ENCODE data around the gene ADAMTSL2.

The ADAMTSL2 gene

DNA sequence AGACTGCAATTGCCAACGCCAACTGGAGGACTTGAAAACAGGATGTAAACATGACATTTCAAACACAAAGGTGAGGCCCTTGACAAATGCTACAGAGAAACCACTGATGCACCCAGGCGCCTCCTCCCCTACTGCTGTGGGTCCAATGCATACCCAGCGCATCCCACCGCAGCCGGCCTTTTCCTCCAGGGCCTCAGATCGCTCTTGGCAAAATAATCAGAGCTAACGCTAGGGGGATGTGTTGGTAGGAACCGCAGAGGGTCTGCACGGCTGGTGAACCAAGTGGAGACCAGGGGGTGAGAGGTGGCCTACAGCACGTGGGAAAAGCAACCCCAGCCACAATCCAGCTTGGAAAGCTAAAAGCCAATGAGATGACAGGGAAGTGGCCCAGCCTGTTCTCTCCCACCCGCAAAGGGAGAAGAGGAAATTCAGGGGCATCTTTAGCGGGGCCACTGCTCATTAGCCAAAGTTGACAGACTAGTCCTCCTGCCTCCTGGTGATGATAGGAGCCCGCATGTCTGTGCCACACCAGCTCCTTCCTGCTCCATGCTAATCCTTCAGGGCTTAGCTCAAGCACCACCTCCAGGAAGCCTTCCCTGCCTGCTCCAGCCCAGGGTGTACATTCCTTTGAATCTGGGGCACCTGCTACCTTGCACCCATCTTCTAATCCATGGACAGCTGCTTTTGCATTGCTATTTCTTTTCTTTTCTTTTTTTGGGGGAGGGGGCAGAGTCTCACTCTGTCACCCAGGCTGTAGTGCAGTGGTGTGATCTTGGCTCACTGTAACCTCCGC, 68.8 kb downstream of the ADAMTSL2 start:
- no peak overlapping the region for H3K27ac ChIP-seq
- TF ChIP-seq, protein P1, sequence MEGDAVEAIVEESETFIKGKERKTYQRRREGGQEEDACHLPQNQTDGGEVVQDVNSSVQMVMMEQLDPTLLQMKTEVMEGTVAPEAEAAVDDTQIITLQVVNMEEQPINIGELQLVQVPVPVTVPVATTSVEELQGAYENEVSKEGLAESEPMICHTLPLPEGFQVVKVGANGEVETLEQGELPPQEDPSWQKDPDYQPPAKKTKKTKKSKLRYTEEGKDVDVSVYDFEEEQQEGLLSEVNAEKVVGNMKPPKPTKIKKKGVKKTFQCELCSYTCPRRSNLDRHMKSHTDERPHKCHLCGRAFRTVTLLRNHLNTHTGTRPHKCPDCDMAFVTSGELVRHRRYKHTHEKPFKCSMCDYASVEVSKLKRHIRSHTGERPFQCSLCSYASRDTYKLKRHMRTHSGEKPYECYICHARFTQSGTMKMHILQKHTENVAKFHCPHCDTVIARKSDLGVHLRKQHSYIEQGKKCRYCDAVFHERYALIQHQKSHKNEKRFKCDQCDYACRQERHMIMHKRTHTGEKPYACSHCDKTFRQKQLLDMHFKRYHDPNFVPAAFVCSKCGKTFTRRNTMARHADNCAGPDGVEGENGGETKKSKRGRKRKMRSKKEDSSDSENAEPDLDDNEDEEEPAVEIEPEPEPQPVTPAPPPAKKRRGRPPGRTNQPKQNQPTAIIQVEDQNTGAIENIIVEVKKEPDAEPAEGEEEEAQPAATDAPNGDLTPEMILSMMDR (conservative IDR thresholded peaks at IDR 0.05): no peak; the same call in 1 of the 2 replicates
- no peak for TF ChIP-seq ZFX (IDR thresholded peaks at IDR 0.05)

DNA sequence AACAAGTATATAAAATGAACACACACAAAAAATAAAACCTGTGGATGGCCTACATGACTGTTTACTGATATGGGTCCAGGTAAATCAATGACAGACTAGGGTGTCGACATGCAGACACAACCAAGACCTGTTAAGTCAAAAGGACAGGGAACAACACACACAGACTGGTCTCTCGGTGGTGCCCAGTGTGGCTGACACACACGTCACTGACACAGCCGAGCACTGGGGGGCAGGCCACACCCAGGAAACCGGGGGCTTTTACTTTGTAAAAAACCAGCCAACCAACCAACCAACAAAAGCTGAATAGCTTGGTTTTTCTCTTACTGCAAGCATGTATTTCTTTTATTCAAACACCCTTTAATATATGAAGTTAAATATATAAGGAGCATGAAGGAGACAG, 69.7 kb downstream of the ADAMTSL2 start:
- no peak overlapping the region for H3K27ac ChIP-seq
- TF ChIP-seq ZFX (IDR thresholded peaks at IDR 0.05): no peak
- TF ChIP-seq, protein P1 (conservative IDR thresholded peaks at IDR 0.05): no peak

DNA sequence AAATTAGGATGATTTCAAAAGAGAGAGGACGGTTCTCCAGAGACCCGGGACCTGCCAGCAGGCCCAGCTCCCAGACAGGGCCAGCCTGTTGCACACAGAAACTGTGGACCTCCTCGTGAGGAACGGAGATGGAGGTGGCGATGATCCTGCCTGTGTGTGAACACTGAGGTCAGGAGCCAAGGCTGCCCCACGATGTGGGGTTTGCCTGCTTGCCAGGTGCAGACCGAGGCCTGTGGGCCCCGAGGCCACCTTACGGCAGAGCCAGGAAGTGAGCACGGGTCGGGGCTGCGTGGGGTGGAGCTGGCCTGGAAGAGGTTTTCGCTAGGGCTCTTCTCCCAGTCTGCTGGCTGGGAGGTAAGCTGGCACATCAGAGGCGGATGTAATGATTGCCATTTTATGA, 70.4 kb downstream of the ADAMTSL2 start:
- TF ChIP-seq, protein P1 (conservative IDR thresholded peaks at IDR 0.05): no peak
- TF ChIP-seq ZFX (IDR thresholded peaks at IDR 0.05): no peak
- H3K27ac ChIP-seq: no peak overlapping the region

DNA sequence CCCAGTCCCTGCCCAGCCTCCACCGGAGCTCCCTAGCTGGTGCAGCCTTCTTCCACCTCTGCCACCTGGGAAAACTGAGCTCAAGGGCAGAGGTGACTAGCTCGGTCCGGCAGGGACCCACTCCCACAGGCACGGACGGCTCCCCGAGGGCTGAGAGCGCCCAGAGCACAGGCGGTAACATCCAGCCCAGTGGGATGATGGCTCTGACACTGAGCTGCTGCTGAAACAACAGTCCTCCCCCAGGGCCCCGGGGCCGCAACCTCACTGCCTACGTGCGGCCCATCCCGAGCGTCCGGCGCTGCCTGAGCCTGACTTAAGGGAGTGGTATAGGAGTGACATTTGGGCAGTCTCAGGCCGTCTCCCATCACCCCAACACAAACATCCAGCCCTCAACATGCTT, 70.9 kb downstream of the ADAMTSL2 start:
- TF ChIP-seq, protein P1 (conservative IDR thresholded peaks at IDR 0.05): no peak
- TF ChIP-seq ZFX (IDR thresholded peaks at IDR 0.05): no peak
- H3K27ac ChIP-seq: no peak overlapping the region

DNA sequence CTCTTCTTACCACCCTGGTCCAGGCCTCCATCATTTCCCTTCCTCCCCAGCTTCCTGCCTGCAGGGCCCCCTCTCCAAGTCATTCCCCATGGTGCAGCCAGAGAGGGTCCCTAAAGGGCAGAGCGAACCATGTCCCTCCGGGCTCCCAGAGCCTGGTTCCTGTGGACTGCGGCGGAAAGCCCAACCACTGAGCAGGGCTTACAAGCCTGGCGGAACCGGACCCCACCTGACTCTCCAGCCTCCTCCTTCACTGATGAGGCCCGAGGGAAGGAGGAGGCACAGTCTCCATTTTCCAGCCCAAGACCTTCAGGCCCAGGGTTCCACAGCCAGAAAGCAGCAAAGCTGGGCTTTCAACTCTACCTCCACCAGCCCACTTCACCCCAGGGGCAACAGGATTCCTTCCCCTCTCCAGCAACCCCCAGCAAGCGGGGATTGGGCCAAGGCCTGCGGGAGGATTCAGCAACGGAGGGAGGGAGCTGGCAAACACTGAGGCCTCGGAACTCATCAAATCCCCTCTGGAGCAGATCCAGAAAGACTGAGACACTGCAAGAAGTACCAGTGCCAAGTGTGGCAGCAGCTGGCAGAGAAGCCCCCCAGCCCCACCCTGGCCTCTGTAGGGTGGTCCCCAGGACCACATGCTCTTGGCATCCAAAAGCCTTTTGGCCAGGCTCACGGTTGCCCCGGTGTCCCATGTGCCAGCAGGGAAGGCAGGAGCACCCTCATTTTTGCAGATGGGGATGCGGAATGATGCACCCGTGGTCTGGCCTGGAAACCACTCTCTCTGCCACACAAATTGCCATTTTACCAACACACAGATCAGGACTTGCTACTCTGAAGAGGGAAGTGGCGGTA, 71.6 kb downstream of the ADAMTSL2 start:
- H3K27ac ChIP-seq: no peak overlapping the region
- TF ChIP-seq, protein P1 (conservative IDR thresholded peaks at IDR 0.05): no peak
- TF ChIP-seq ZFX (IDR thresholded peaks at IDR 0.05): no peak

DNA sequence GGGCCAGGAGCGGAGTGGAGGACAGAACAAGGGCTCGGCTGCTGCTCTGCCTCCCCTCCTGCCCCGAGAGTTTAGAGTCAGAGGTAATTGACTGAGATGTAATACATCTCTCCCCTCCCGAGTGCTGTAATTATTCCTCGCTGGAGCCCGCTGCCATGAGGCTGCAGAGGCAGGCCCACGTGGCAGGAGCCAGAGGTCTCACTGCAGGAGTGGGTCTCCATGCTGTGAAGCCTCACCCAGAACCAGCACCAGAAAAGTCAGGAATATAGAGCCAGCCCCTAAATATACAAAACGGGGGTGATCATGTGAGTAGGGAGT, 72.2 kb downstream of the ADAMTSL2 start:
- no peak overlapping the region for H3K27ac ChIP-seq
- no peak for TF ChIP-seq ZFX (IDR thresholded peaks at IDR 0.05)
- TF ChIP-seq, protein P1 (conservative IDR thresholded peaks at IDR 0.05): no peak

DNA sequence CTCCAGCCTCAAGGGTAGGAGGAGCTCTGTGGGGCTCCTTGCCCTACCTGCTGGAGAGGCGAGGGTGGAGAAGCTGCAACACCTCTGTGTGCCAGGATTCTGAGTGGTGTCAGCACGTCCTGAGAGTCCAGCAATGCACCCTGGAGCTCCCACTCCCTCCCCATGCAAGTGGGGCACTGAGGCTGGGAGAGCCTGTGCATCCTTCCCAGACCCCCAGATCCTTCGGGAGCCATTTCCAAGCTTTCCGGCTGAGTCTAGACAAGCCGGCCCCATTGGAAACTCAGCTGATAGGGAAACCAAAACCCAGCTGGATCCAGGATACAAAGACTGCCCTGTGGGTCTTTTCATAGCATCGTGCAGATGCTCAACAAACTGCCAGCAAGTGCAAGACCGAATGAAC, 72.9 kb downstream of the ADAMTSL2 start:
- H3K27ac ChIP-seq: no peak overlapping the region
- TF ChIP-seq ZFX (IDR thresholded peaks at IDR 0.05): no peak
- TF ChIP-seq, protein P1 (conservative IDR thresholded peaks at IDR 0.05): no peak
